ENCODE results near the gene HOXB5.

GRCh38 chr17:48611213-48611612 is 17.6 kb upstream of the HOXB5 start:
- TF ChIP-seq, protein P1, sequence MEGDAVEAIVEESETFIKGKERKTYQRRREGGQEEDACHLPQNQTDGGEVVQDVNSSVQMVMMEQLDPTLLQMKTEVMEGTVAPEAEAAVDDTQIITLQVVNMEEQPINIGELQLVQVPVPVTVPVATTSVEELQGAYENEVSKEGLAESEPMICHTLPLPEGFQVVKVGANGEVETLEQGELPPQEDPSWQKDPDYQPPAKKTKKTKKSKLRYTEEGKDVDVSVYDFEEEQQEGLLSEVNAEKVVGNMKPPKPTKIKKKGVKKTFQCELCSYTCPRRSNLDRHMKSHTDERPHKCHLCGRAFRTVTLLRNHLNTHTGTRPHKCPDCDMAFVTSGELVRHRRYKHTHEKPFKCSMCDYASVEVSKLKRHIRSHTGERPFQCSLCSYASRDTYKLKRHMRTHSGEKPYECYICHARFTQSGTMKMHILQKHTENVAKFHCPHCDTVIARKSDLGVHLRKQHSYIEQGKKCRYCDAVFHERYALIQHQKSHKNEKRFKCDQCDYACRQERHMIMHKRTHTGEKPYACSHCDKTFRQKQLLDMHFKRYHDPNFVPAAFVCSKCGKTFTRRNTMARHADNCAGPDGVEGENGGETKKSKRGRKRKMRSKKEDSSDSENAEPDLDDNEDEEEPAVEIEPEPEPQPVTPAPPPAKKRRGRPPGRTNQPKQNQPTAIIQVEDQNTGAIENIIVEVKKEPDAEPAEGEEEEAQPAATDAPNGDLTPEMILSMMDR (conservative IDR thresholded peaks at IDR 0.05; ENCODE audit: low read depth, low read length): no peak
- TF ChIP-seq EZH2 (IDR thresholded peaks at IDR 0.05; ENCODE audit: low read length, unreplicated experiment): no peak
- TF ChIP-seq EZH2phosphoT487 (IDR thresholded peaks at IDR 0.05; ENCODE audit: borderline replicate concordance, low read length): no peak

Measured in PC-3 (cell line).